ENCODE measurements around the gene ACOX1. TPM values are rescaled to one million over a fixed set of nuclear protein-coding genes. Genes with fewer than 3 reads are reported as not detected.
A peak's percentile ranks its signal among the peaks of the same experiment; 100 is the strongest.
"Not testable (repeated sequence)": the region's sequence is repeated elsewhere in the genome, so short reads cannot be mapped to it uniquely, and the experiment has no call there.

Gene ACOX1
- total RNA-seq, 4 donors from 2014 or later: 46.9 to 73.3 (median 62.3) TPM

GRCh38 chr17:75980188-75981018, 1.4 kb upstream of the ACOX1 start:
- Histone ChIP-seq H3K9me3 (no peaks in the 10 kb centered on the region), H3K4me1 (peaks cover 22 to 89% (median 57%) of the 10 kb centered on the region in 3 donors), H3K27ac (peak overlapping the region; percentile 98 to 99 (median 98)), H3K36me3 (no peaks in the 10 kb centered on the region), H3K4me3 (peak overlapping the region; percentile 76 to 88 (median 86)), H3K27me3 (no peaks in the 10 kb centered on the region)
- intact Hi-C loops (cut with DNase I): no loop called here
- WGBS, 2 donors: 66 to 73% methylated on average over 15 to 18 of the region's 18 CpGs
- no peak for DNase-seq
- TF ChIP-seq POLR2A (IDR thresholded peaks at IDR 0.05) (no peak), CTCF (IDR thresholded peaks at IDR 0.05) (no peak)

GRCh38 chr17:75979705-75980187, 780 bp upstream of the ACOX1 start:
- no peak for DNase-seq
- Histone ChIP-seq H3K27ac (peak overlapping the region; percentile 98 to 99 (median 98)), H3K4me3 (peak overlapping the region; percentile 76 to 88 (median 86)), H3K27me3 (no peaks in the 10 kb centered on the region), H3K9me3 (no peaks in the 10 kb centered on the region), H3K4me1 (peaks cover 22 to 87% (median 57%) of the 10 kb centered on the region in 3 donors), H3K36me3 (no peaks in the 10 kb centered on the region)
- WGBS, 2 donors: 0 to 2% methylated on average over 8 to 15 of the region's 19 CpGs
- TF ChIP-seq POLR2A (IDR thresholded peaks at IDR 0.05): no peak
- no peak for TF ChIP-seq CTCF (IDR thresholded peaks at IDR 0.05)
- intact Hi-C loops (cut with DNase I): no loop called here

GRCh38 chr17:75976175-75976848, 2.7 kb downstream of the ACOX1 start:
- peak overlapping the region in 3 of 4 donors; percentile 2 to 27 (median 4) for H3K4me3 ChIP-seq
- intact Hi-C loops (cut with DNase I): no loop called here
- H3K36me3 ChIP-seq: peaks cover 0 to 34% (median 0%) of the 10 kb centered on the region in 3 donors
- H3K27ac ChIP-seq: peak overlapping the region in 3 of 4 donors; percentile 34 to 65 (median 49)
- TF ChIP-seq POLR2A (IDR thresholded peaks at IDR 0.05) (no peak), CTCF (IDR thresholded peaks at IDR 0.05) (no peak)
- H3K4me1 ChIP-seq: peaks cover 22 to 52% (median 32%) of the 10 kb centered on the region in 3 donors
- no peak for DNase-seq
- H3K27me3 ChIP-seq: no peaks in the 10 kb centered on the region
- WGBS, 2 donors: 41 to 49% methylated on average over 9 of the region's 9 CpGs
- no peaks in the 10 kb centered on the region for H3K9me3 ChIP-seq

GRCh38 chr17:75975757-75976174, 3.2 kb downstream of the ACOX1 start:
- intact Hi-C loops (cut with DNase I): no loop called here
- Histone ChIP-seq H3K9me3 (no peaks in the 10 kb centered on the region), H3K27me3 (no peaks in the 10 kb centered on the region), H3K36me3 (peaks cover 0 to 40% (median 0%) of the 10 kb centered on the region in 3 donors), H3K27ac (peak overlapping the region in 3 of 4 donors; percentile 34 to 65 (median 49)), H3K4me3 (peak overlapping the region in 3 of 4 donors; percentile 1 to 27 (median 4)), H3K4me1 (peaks cover 22 to 47% (median 32%) of the 10 kb centered on the region in 3 donors)
- no peak for DNase-seq
- TF ChIP-seq CTCF (IDR thresholded peaks at IDR 0.05) (no peak), POLR2A (IDR thresholded peaks at IDR 0.05) (no peak)
- WGBS, 2 donors: 35 to 41% methylated on average over 5 of the region's 5 CpGs

- DNase-seq; intact Hi-C loops (cut with DNase I); H3K27me3 ChIP-seq; H3K9me3 ChIP-seq: not testable (repeated sequence)
- Histone ChIP-seq H3K36me3 (peaks cover 0 to 45% (median 0%) of the 10 kb centered on the region in 3 donors), H3K4me3 (peak overlapping the region in 2 of 4 donors; percentile 1 to 4), H3K27ac (peak overlapping the region in 2 of 4 donors; percentile 49 to 65), H3K4me1 (peaks cover 18 to 41% (median 28%) of the 10 kb centered on the region in 3 donors)
- WGBS, 2 donors: 91 to 94% methylated on average over 6 of the region's 6 CpGs
These were observed 3.8 kb downstream of the ACOX1 start for GRCh38 chr17:75975187-75975586.
